ENCODE data around the gene SGIP1.

- TF ChIP-seq CTCF (conservative IDR thresholded peaks at IDR 0.05; ENCODE audit: low read depth, low read length) (no peak), EZH2 (IDR thresholded peaks at IDR 0.05; ENCODE audit: borderline replicate concordance, low read depth, low read length, poor library complexity, severe bottlenecking) (no peak)
Measured at GRCh38 chr1:66526036-66526435, 7.9 kb upstream of the SGIP1 start.
